K562 (cell line): ENCODE measurements around the gene KNTC1. TPM values are rescaled to one million over a fixed set of nuclear protein-coding genes. Genes with fewer than 3 reads are reported as not detected.

Experiments
- EP400 ChIP-seq: fragments of 450-650 bp; IDR thresholded peaks from 2 replicates; pipeline ENCODE4 v1.6.1; 2017; ENCODE audit warnings: antibody characterized with exemption, mild to moderate bottlenecking, moderate library complexity
- FOS ChIP-seq: IDR thresholded peaks from 3 replicates; pipeline ENCODE4 v1.6.1; 2011; ENCODE audit not compliant: insufficient read length; ENCODE audit errors: extremely low read depth
- NR2C1 ChIP-seq, 2 experiments: fragments of 450-650 bp; IDR thresholded peaks; 2 replicates each; pipeline ENCODE4 v1.6.1; 2017; ENCODE audit warnings: mild to moderate bottlenecking in 2 of 2, antibody characterized with exemption in 1 of 2, inconsistent platforms in 1 of 2, missing compliant biosample characterization in 1 of 2, missing genetic modification characterization in 1 of 2
- PML ChIP-seq: IDR thresholded peaks from 2 replicates; pipeline ENCODE4 v1.6.1; 2012; ENCODE audit warnings: low read length, inconsistent platforms
- SMAD3 ChIP-seq: fragments of 450-650 bp; formaldehyde crosslinking; conservative IDR thresholded peaks from 2 replicates; pipeline ENCODE4 v1.4.0; 2020; ENCODE audit warnings: mild to moderate bottlenecking
- SRF ChIP-seq, 2 experiments: fragments of 250-450, 450-650 bp in 1 of 2; sonication (Bioruptor Pico) in 1 of 2; sonication (generic) in 1 of 2; formaldehyde crosslinking; IDR thresholded peaks; 2 replicates each; pipeline versions ENCODE4 v1.5.0 to v1.5.1; 2020 to 2022; ENCODE audit warnings: mild to moderate bottlenecking in 1 of 2, missing genetic modification reagents in 1 of 2
- USF2 ChIP-seq: sonication (generic); formaldehyde crosslinking; IDR thresholded peaks from 2 replicates; pipeline ENCODE4 v1.5.0; 2020; ENCODE audit warnings: missing genetic modification reagents
- ZBTB9 ChIP-seq: fragments of 450-650 bp; formaldehyde crosslinking; IDR thresholded peaks from 2 replicates; pipeline ENCODE4 v1.4.0; 2020; ENCODE audit warnings: mild to moderate bottlenecking, moderate library complexity
- ZNF407 ChIP-seq: fragments of 450-650 bp; IDR thresholded peaks from 2 replicates; pipeline ENCODE4 v1.6.1; 2016; ENCODE audit warnings: low read depth
- ZNF589 ChIP-seq: fragments of 200-800 bp; sonication (Bioruptor generic); IDR thresholded peaks from 2 replicates; pipeline ENCODE4 v1.6.1; 2016; ENCODE audit warnings: low read depth, missing genetic modification characterization, missing compliant biosample characterization
- polyA plus RNA-seq, 8 experiments: library from polyadenylated mRNA; depleted of rRNA in 4 of 8; stranded (reverse) in 5 of 8; unstranded in 3 of 8; fragments of >200 nt; fragmentation: Nextera tagmentation in 2 of 8; fragmentation: Illumina TruSeq in 1 of 8; extraction: Ambion mirVana in 2 of 8; extraction: Trizol in 1 of 8; gene quantifications; 2 replicates each; pipeline versions ENCODE4 v1.2.1 to v1.2.3, GENCODE V29; 2011 to 2014; ENCODE audit warnings: inconsistent platforms in 1 of 8, missing spikeins in 1 of 8
- total RNA-seq, 7 experiments: library from RNA; depleted of rRNA in 6 of 7; stranded (reverse); fragments of >200 nt in 6 of 7; fragmentation: Illumina TruSeq in 2 of 7; extraction: Trizol in 2 of 7; gene quantifications; 2 replicates each; pipeline versions ENCODE4 v1.2.1 to v1.2.3, GENCODE V29; 2011 to 2021; ENCODE audit warnings: low replicate concordance in 1 of 7
- TF ChIP-seq, protein P1 (sequence below): fragments of 200-800 bp; sonication (Bioruptor generic); IDR thresholded peaks from 2 replicates; pipeline ENCODE4 v1.6.1; 2017; ENCODE audit warnings: missing genetic modification characterization, missing compliant biosample characterization

KNTC1 gene
- total and polyA plus RNA-seq, 9 of the 15 experiments (the other 6 are each of a cell fraction or from before 2014, with no cell fraction given), result 38.9 to 135 (median 99.6) TPM

- TF ChIP-seq ZBTB9 (CRISPR knock-in tag) (peak; percentile 67; the same call in 1 of the 2 replicates), ZNF589 (CRISPR knock-in tag) (0 out of 2 replicates have a peak, but pooled peaks have one; percentile 53), USF2 (CRISPR knock-in tag) (no peak), ZNF407 (peak; percentile 98), EP400 (peak; percentile 100), SRF (CRISPR knock-in tag; IDR thresholded peaks at IDR 0.05) (peak in 1 of 2 experiments; percentile 56; a peak in 1 of 4 replicates), FOS (peak; percentile 33), NR2C1 (IDR thresholded peaks at IDR 0.05) (peak; percentile 49; the same call in 1 of the 2 replicates), NR2C1 (tag; IDR thresholded peaks at IDR 0.05) (no peak; the same call in 1 of the 2 replicates), PML (peak; percentile 93), SMAD3 (CRISPR knock-in tag) (peak; percentile 69; the same call in 1 of the 2 replicates)
- TF ChIP-seq, protein P1, sequence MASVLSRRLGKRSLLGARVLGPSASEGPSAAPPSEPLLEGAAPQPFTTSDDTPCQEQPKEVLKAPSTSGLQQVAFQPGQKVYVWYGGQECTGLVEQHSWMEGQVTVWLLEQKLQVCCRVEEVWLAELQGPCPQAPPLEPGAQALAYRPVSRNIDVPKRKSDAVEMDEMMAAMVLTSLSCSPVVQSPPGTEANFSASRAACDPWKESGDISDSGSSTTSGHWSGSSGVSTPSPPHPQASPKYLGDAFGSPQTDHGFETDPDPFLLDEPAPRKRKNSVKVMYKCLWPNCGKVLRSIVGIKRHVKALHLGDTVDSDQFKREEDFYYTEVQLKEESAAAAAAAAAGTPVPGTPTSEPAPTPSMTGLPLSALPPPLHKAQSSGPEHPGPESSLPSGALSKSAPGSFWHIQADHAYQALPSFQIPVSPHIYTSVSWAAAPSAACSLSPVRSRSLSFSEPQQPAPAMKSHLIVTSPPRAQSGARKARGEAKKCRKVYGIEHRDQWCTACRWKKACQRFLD (CRISPR knock-in tag), result peak; percentile 61
Measured at GRCh38 chr12:122526683-122527477, at the start of gene KNTC1, which contains the start of gene RSRC2 (continued).
